IPS-18a (cell line): ENCODE data around the gene HDAC4.

Source experiments
- H3K27ac ChIP-seq: one replicate; pipeline ENCODE4 v1.5.1; 2013; ENCODE audit warnings: low read length
- H3K27me3 ChIP-seq: one replicate; pipeline ENCODE4 v1.6.1; 2013; ENCODE audit warnings: mild to moderate bottlenecking, low read length; ENCODE audit not compliant: control insufficient read depth, insufficient read depth
- H3K36me3 ChIP-seq: one replicate; pipeline ENCODE4 v1.6.1; 2013; ENCODE audit warnings: low read depth, low read length; ENCODE audit not compliant: control insufficient read depth
- H3K4me1 ChIP-seq: one replicate; pipeline ENCODE4 v1.6.1; 2013; ENCODE audit warnings: low read depth, low read length; ENCODE audit not compliant: control insufficient read depth
- H3K4me3 ChIP-seq: one replicate; pipeline ENCODE4 v1.5.1; 2013; ENCODE audit warnings: low read length
- H3K9ac ChIP-seq: one replicate; pipeline ENCODE4 v1.6.1; 2013; ENCODE audit warnings: mild to moderate bottlenecking, low read length, moderate library complexity
- H3K9me3 ChIP-seq: one replicate; pipeline ENCODE4 v1.6.1; 2013; ENCODE audit warnings: low read depth, low read length; ENCODE audit not compliant: control insufficient read depth

HDAC4 gene

GRCh38 chr2:239021651-239022436 is 379.0 kb downstream of the HDAC4 start:
- Histone ChIP-seq H3K9ac (no peak overlapping the region), H3K9me3 (no peaks in the 10 kb centered on the region), H3K4me1 (no peaks in the 10 kb centered on the region), H3K36me3 (no peaks in the 10 kb centered on the region), H3K4me3 (no peak overlapping the region), H3K27ac (no peak overlapping the region), H3K27me3 (no peaks in the 10 kb centered on the region)

GRCh38 chr2:239021224-239021623 is 379.6 kb downstream of the HDAC4 start:
- no peak overlapping the region for H3K27ac ChIP-seq
- no peaks in the 10 kb centered on the region for H3K36me3 ChIP-seq

DNA sequence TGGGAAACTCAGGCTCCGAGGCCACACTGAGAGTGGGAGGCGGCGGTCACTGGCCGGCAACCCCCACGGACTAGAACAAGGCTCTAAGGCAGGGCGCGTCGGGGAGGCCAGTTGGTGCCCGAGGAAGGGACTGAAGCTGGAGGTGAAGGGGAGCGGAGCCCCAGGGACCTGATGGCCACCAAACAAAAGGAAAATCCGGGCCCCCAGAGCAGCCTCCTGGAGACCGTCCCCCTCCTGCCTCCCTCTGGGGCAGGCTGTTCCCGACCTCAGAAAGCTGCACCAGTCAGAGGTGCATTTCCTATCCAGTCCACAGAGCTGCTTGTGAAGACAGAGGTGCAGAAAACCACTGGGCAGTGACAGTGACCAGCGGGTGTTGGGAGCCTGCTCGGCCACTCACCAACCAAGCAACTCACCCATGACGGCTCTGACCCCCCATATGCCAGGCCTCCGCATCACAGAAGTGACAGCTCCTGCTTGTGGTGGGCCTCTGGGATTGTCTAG is 380.2 kb downstream of the HDAC4 start:
- Histone ChIP-seq H3K27me3 (no peaks in the 10 kb centered on the region), H3K4me1 (no peaks in the 10 kb centered on the region), H3K9me3 (no peaks in the 10 kb centered on the region), H3K9ac (no peak overlapping the region), H3K36me3 (no peaks in the 10 kb centered on the region), H3K4me3 (no peak overlapping the region), H3K27ac (no peak overlapping the region)

More at GRCh38 chr2:239021224-239021623, 379.6 kb downstream of the HDAC4 start:
- Histone ChIP-seq H3K27me3 (no peaks in the 10 kb centered on the region), H3K9ac (no peak overlapping the region), H3K4me3 (no peak overlapping the region), H3K9me3 (no peaks in the 10 kb centered on the region), H3K4me1 (no peaks in the 10 kb centered on the region)

DNA sequence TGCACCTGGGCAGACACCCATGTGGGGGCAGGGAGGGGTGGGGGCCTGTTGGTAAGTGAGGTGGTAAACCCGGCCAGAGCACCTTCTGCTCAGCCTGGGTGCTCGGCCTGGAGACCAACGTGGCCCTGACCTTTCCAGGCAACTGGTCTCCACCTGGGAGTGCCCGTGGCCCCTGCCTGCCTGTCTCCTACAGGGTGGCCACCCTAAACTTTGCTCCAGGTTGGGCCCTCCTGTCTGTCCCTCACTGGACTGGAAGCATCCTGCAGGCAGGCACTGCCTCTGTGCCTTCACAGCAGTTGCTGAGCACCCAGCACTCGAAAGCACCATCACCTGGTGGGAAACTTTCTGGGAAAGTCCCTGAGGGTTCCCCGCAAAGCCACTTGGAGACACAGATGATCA is 381.6 kb downstream of the HDAC4 start:
- no peaks in the 10 kb centered on the region for H3K4me1 ChIP-seq
- no peak overlapping the region for H3K27ac ChIP-seq
- H3K9me3 ChIP-seq = no peaks in the 10 kb centered on the region
- H3K9ac ChIP-seq = no peak overlapping the region
- no peak overlapping the region for H3K4me3 ChIP-seq
- H3K27me3 ChIP-seq = no peaks in the 10 kb centered on the region
- no peaks in the 10 kb centered on the region for H3K36me3 ChIP-seq

- Histone ChIP-seq H3K9ac (no peak overlapping the region), H3K4me1 (no peaks in the 10 kb centered on the region), H3K36me3 (no peaks in the 10 kb centered on the region), H3K27ac (no peak overlapping the region), H3K27me3 (no peaks in the 10 kb centered on the region), H3K9me3 (no peaks in the 10 kb centered on the region), H3K4me3 (no peak overlapping the region)
Measured at GRCh38 chr2:239018271-239019182, 382.3 kb downstream of the HDAC4 start.

DNA sequence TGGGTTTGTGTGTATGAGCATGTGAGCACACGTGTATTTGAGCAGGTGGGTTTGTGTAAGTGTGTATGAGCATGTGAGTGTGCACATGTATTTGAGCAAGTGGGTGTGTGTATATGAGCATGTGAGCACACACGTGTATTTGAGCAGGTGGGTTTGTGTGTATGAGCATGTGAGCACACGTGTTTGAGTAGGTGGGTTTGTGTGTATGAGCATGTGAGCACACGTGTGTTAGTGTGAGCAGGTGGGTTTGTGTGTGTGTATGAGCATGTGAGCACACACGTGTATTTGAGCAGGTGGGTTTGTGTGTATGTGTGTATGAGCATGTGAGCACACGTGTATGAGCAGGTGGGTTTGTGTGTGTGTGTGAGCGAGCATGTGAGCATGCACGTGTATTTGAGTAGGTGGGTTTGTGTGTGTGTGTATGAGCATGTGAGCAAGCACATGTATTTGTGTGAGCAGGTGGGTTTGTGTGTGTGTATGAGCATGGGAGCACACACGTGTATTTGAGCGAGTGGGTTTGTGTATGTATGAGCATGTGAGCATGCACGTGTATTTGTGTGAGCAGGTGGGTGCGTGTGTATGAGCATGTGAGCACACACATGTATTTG is 383.2 kb downstream of the HDAC4 start:
- Histone ChIP-seq H3K4me3 (no peak overlapping the region), H3K9ac (no peak overlapping the region), H3K27ac (no peak overlapping the region), H3K4me1 (no peaks in the 10 kb centered on the region), H3K27me3 (no peaks in the 10 kb centered on the region), H3K9me3 (no peaks in the 10 kb centered on the region), H3K36me3 (no peaks in the 10 kb centered on the region)

DNA sequence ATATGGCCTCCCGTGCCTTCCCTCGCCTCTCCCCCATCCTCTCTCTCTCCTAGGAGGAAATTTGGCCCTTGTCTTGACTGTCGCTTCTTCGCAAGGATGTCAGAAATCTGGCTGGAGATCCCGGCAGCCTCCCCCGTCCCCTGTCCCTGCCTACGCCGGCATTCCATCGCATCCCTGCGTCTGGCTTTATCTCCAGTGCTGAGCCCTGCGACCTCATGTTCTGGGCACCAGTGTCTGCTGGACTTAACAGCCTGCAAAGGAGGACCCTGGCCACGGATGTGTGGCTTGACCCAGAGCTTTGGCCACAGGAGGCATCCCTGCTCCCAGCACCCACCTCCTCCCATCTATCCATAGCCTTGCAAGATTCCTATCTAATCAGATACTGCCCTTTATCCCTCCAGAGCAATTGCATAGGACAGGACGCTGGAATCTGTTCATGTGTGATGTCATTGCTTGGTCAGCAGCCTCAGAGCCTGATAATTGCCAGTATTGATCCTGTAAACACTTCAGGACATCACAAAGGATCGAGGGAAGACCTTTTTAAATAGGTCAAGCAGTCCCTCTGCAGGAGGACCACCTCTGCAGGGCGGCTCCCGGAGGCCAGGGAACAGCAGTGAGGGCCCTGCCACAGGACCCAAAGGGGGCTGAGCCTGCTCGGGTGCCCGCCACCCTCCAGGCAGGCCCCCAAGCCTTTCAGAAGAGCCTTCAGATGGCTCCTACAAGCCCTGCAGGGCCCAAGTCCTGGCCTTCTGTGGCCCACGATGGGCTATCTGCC is 384.7 kb downstream of the HDAC4 start:
- Histone ChIP-seq H3K9me3 (no peaks in the 10 kb centered on the region), H3K27me3 (no peaks in the 10 kb centered on the region), H3K36me3 (no peaks in the 10 kb centered on the region), H3K9ac (no peak overlapping the region), H3K4me1 (no peaks in the 10 kb centered on the region), H3K27ac (no peak overlapping the region), H3K4me3 (no peak overlapping the region)

DNA sequence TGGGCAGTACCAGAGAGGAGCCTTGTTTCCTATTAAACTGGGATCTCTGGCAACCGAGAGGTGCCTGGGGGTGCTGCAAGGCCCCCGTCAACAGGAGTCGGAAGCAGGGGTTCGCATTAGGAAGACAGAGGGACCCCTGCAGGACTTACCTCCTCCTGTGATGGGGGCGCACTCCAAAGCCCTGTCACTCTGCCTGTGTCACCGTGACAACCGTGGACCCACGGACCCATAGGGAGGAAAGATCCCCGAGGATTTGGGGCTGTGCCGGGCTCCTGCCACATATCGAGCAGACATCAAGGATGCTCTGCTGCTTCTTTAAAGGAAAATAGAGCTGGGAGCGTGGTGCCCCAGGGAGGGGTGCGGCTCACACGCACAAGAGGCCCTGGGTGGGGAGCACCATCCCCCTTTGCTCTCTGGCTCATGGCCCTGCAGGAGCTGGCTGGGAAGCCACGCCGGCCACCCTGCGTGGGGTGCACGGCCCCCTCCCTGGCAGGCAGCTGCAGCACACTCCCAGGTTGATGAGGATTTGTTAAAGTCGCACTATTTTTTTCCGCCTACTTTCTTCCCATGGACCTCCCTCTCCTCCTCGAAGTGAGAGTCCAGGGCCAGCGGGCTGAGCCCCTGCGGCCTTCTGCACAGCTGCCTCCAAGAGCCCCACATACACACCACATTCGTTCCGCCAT is 385.5 kb downstream of the HDAC4 start:
- Histone ChIP-seq H3K27me3 (no peaks in the 10 kb centered on the region), H3K36me3 (no peaks in the 10 kb centered on the region)

DNA sequence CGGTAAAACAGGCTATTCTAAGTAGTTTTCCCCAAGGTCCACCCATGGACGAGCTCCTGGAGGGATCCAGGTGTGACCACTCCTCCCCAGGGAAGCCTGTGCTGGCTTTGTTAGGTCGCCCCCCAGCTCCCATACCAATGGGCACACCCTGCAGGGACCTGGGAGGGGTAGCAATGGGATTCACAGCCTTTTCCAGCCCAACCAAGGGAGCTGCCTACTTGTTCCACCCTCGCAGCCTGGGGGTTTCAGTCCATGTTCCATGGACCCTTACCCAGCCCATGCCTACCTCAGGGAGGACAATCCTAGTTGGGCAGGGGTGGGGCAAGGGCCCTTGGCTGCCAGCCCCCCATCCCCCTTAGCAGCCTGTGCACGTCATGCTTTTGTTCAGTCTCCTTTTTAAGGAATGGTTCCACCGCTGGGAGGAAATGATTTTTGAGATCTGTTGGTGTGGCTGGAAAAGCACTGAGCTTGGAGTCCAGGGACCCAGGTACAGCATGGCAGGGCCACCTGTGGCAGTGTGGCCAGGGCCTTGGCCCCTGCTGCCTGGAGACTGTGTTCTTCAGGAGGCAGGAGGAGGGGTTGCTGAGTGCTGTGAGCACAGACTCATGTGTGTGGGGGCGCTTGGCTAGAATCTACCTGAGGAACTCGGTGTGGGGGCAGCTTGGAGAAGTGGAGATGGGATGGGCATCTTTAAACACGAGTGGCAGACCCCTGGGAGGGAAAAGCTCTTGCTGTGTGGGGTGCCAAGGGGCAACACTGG is 386.2 kb downstream of the HDAC4 start:
- Histone ChIP-seq H3K4me1 (peaks cover under 1% of the 10 kb centered on the region), H3K27me3 (no peaks in the 10 kb centered on the region), H3K4me3 (no peak overlapping the region), H3K9ac (no peak overlapping the region), H3K27ac (no peak overlapping the region), H3K36me3 (no peaks in the 10 kb centered on the region), H3K9me3 (no peaks in the 10 kb centered on the region)

More for the DNA sequence above, 385.5 kb downstream of the HDAC4 start:
- Histone ChIP-seq H3K4me3 (no peak overlapping the region), H3K27ac (no peak overlapping the region), H3K9ac (no peak overlapping the region), H3K4me1 (no peaks in the 10 kb centered on the region), H3K9me3 (no peaks in the 10 kb centered on the region)

DNA sequence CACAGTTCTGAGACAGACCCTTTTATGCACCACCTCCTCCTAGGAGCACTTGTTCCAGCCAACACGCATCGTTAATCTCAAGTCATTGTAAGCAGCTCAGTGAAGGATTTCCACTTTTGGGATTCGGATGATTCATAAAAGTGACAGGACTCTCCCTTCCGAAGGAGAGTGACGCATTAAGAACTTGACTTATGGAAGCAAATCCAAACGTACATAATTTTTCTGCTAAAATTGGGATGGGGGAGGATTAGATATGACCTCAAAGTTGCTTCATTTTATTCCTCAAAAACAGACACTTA is 387.2 kb downstream of the HDAC4 start:
- no peaks in the 10 kb centered on the region for H3K27me3 ChIP-seq
- no peak overlapping the region for H3K27ac ChIP-seq
- H3K4me1 ChIP-seq = peaks cover 7% of the 10 kb centered on the region
- no peaks in the 10 kb centered on the region for H3K9me3 ChIP-seq
- no peaks in the 10 kb centered on the region for H3K36me3 ChIP-seq
- H3K4me3 ChIP-seq = no peak overlapping the region
- H3K9ac ChIP-seq = no peak overlapping the region
